Measurements from ENCODE around the gene GALNT2. TPM values are rescaled to one million over a fixed set of nuclear protein-coding genes. Genes with fewer than 3 reads are reported as not detected.

GALNT2 gene
- total and polyA plus RNA-seq, 2 donors (not counting 1 experiment from before 2014, with no cell fraction given), result 19.0 to 184 TPM

GRCh38 chr1:230187290-230187689 lies 120.3 kb downstream of the GALNT2 start:
- Histone ChIP-seq H3K9me3 (ENCODE audit: control extremely low read depth in 1 of 3, control insufficient read depth in 2 of 3, insufficient read depth in 1 of 3, low read length in 2 of 3) (peaks cover 0 to 4% (median 3%) of the 10 kb centered on the region in 3 donors), H3K27ac (ENCODE audit: low read length in 2 of 2) (no peak overlapping the region), H3K79me2 (ENCODE audit: control insufficient read depth, insufficient read depth, low read length) (peaks cover 10% of the 10 kb centered on the region), H4K20me1 (ENCODE audit: control insufficient read depth, insufficient read depth, low read length, poor library complexity, severe bottlenecking) (peaks cover 10% of the 10 kb centered on the region), H2AFZ (ENCODE audit: insufficient read depth, low read depth, low read length, poor library complexity, severe bottlenecking) (no peak overlapping the region), H3K4me2 (replicated peaks; ENCODE audit: low read depth, low read length, poor library complexity, severe bottlenecking) (peak overlapping the region; percentile 1), H3K4me1 (ENCODE audit: control insufficient read depth in 2 of 2, insufficient read depth in 2 of 2, low read length in 2 of 2) (peaks cover 30% of the 10 kb centered on the region in 2 donors), H3K27me3 (replicated peaks in 1 of 4; ENCODE audit: control extremely low read depth in 1 of 4, control insufficient read depth in 3 of 4, insufficient read depth in 4 of 4, low read length in 3 of 4) (no peaks in the 10 kb centered on the region), H3K9ac (ENCODE audit: low read length) (no peak overlapping the region), H3K4me3 (ENCODE audit: control extremely low read depth in 1 of 5, extremely low read depth in 1 of 5, insufficient read depth in 1 of 5, low read depth in 2 of 5, low read length in 4 of 5) (no peak overlapping the region), H3K36me3 (replicated peaks in 1 of 2; ENCODE audit: control extremely low read depth in 1 of 2, control insufficient read depth in 1 of 2, extremely low read depth in 1 of 2, insufficient read depth in 2 of 2, low read length in 1 of 2) (peaks cover 0 to 10% of the 10 kb centered on the region in 2 experiments)
- ChIA-PET POLR2A (interaction anchor here (1.2 kb wide), 1 partner anchor 21 kb away, joined by 3 read pairs; no protein-coding TSS in a partner anchor), CTCF (interaction anchor here (1.0 to 1.5 kb wide), 2 partner anchors 10 to 526 kb away, joined by 4 read pairs; no protein-coding TSS in a partner anchor)
- TF ChIP-seq, protein P1, sequence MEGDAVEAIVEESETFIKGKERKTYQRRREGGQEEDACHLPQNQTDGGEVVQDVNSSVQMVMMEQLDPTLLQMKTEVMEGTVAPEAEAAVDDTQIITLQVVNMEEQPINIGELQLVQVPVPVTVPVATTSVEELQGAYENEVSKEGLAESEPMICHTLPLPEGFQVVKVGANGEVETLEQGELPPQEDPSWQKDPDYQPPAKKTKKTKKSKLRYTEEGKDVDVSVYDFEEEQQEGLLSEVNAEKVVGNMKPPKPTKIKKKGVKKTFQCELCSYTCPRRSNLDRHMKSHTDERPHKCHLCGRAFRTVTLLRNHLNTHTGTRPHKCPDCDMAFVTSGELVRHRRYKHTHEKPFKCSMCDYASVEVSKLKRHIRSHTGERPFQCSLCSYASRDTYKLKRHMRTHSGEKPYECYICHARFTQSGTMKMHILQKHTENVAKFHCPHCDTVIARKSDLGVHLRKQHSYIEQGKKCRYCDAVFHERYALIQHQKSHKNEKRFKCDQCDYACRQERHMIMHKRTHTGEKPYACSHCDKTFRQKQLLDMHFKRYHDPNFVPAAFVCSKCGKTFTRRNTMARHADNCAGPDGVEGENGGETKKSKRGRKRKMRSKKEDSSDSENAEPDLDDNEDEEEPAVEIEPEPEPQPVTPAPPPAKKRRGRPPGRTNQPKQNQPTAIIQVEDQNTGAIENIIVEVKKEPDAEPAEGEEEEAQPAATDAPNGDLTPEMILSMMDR (IDR thresholded peaks at IDR 0.05), result no peak
- no peak for TF ChIP-seq EZH2 (IDR thresholded peaks at IDR 0.05; ENCODE audit: borderline replicate concordance, insufficient read depth, low read depth, low read length, poor library complexity, severe bottlenecking)
- DNase-seq (no peak), ATAC-seq (ENCODE audit: low read depth) (no peak)
- intact Hi-C loops (cut with micrococcal nuclease), result no loop called here
- no peaks in the 10 kb centered on the region for H3K27me3 Mint-ChIP-seq
- WGBS (ENCODE audit: insufficient coverage), result 97% methylated on average over 4 of the region's 5 CpGs
- H3K27ac Mint-ChIP-seq, result no peak overlapping the region
- H3K4me1 Mint-ChIP-seq, result peaks cover 46% of the 10 kb centered on the region
- no peaks in the 10 kb centered on the region for H3K9me3 Mint-ChIP-seq (ENCODE audit: insufficient read depth)
- H3K4me3 Mint-ChIP-seq, result no peak overlapping the region

DNA sequence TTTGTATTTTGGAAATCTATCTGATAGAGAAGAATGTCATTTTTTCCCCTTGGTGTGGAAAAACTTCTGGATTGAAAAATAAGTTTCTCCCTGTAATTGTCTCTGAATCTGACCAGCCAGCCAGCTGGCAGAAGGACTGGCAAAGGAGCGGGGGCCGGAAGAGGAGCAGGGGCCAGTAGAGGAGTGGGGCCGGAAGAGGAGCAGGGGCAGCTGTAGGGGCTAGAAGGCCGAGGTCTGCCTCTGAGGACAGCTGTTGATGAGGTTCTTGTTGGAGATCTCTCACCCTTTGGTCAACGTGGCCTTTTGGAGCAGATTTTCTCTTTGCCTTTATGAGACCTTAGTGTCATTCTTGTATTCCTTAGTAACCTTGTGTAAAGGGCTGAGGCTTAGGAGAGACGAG lies 121.8 kb downstream of the GALNT2 start:
- POLR2A ChIA-PET, result no interaction called here
- peaks cover 0 to 10% of the 10 kb centered on the region in 2 experiments for H3K36me3 ChIP-seq (replicated peaks in 1 of 2; ENCODE audit: control extremely low read depth in 1 of 2, control insufficient read depth in 1 of 2, extremely low read depth in 1 of 2, insufficient read depth in 2 of 2, low read length in 1 of 2)
- H3K79me2 ChIP-seq (ENCODE audit: control insufficient read depth, insufficient read depth, low read length), result peaks cover 19% of the 10 kb centered on the region
- no peak overlapping the region for H3K4me3 Mint-ChIP-seq
- 84% methylated on average over 5 of the region's 6 CpGs for WGBS (ENCODE audit: insufficient coverage)
- no peaks in the 10 kb centered on the region for H3K27me3 ChIP-seq (replicated peaks in 1 of 4; ENCODE audit: control extremely low read depth in 1 of 4, control insufficient read depth in 3 of 4, insufficient read depth in 4 of 4, low read length in 3 of 4)
- CTCF ChIA-PET, result interaction anchor here (1.2 kb wide), 1 partner anchor 473 kb away, joined by 3 read pairs; no protein-coding TSS in a partner anchor
- no peak overlapping the region for H3K4me3 ChIP-seq (ENCODE audit: control extremely low read depth in 1 of 5, extremely low read depth in 1 of 5, insufficient read depth in 1 of 5, low read depth in 2 of 5, low read length in 4 of 5)
- ATAC-seq (ENCODE audit: low read depth) (no peak), DNase-seq (no peak)
- H3K27ac ChIP-seq (ENCODE audit: low read length in 2 of 2), result no peak overlapping the region
- H3K4me1 Mint-ChIP-seq, result peaks cover 49% of the 10 kb centered on the region
- no peak overlapping the region for H3K4me2 ChIP-seq (replicated peaks; ENCODE audit: low read depth, low read length, poor library complexity, severe bottlenecking)
- intact Hi-C loops (cut with micrococcal nuclease), result no loop called here
- peaks cover 15% of the 10 kb centered on the region for H4K20me1 ChIP-seq (ENCODE audit: control insufficient read depth, insufficient read depth, low read length, poor library complexity, severe bottlenecking)
- H3K9me3 Mint-ChIP-seq (ENCODE audit: insufficient read depth), result no peaks in the 10 kb centered on the region
- H3K27ac Mint-ChIP-seq, result no peak overlapping the region
- H2AFZ ChIP-seq (ENCODE audit: insufficient read depth, low read depth, low read length, poor library complexity, severe bottlenecking), result no peak overlapping the region
- peaks cover 30 to 31% of the 10 kb centered on the region in 2 donors for H3K4me1 ChIP-seq (ENCODE audit: control insufficient read depth in 2 of 2, insufficient read depth in 2 of 2, low read length in 2 of 2)
- no peak for TF ChIP-seq EZH2 (IDR thresholded peaks at IDR 0.05; ENCODE audit: borderline replicate concordance, insufficient read depth, low read depth, low read length, poor library complexity, severe bottlenecking)
- TF ChIP-seq, protein P1 (IDR thresholded peaks at IDR 0.05), result no peak
- H3K27me3 Mint-ChIP-seq, result no peaks in the 10 kb centered on the region
- no peak overlapping the region for H3K9ac ChIP-seq (ENCODE audit: low read length)
- peaks cover 0 to 4% (median 3%) of the 10 kb centered on the region in 3 donors for H3K9me3 ChIP-seq (ENCODE audit: control extremely low read depth in 1 of 3, control insufficient read depth in 2 of 3, insufficient read depth in 1 of 3, low read length in 2 of 3)
